B cell (primary cell): ENCODE measurements around the gene ELFN1. TPM values are rescaled to one million over a fixed set of nuclear protein-coding genes. Genes with fewer than 3 reads are reported as not detected.

Experiments
- ATAC-seq: fragments of 200-7000 bp; cut with Tn5 transposase; one replicate; pipeline ENCODE4 v1.10.0; 2021; ENCODE audit warnings: low read depth, mild to moderate bottlenecking, moderate number of reproducible peaks, moderate library complexity
- CTCF ChIA-PET: fragments of 350-600 bp; sonication (Branson Sonifier 250); formaldehyde crosslinking; loops from one replicate; lab custom pipeline; 2021; ENCODE audit warnings: antibody characterized with exemption, inconsistent platforms; lab: Charles Lee
- POLR2A ChIA-PET: fragments of 350-600 bp; sonication (Branson Sonifier 250); formaldehyde crosslinking; loops from one replicate; lab custom pipeline; 2021; ENCODE audit warnings: antibody characterized with exemption; lab: Charles Lee
- DNase-seq: peaks from one replicate; pipeline ENCODE4 v3.0.0; 2013
- H2AFZ ChIP-seq: 2 replicates; pipeline ENCODE4 v1.6.1; 2012; ENCODE audit warnings: mild to moderate bottlenecking, low read depth, low read length; ENCODE audit not compliant: insufficient read depth, poor library complexity, severe bottlenecking
- H3K27ac ChIP-seq, 2 donors: 1 replicate in 1 of 2; 2 replicates in 1 of 2; pipeline ENCODE4 v1.5.1; 2012 to 2013; ENCODE audit warnings: low read length in 2 of 2, mild to moderate bottlenecking in 2 of 2, moderate library complexity in 1 of 2
- H3K27me3 ChIP-seq, 4 experiments: fragments of 200-600 bp in 1 of 4; sonication (generic) in 1 of 4; replicated peaks in 1 of 4; 1 replicate in 2 of 4; 2 replicates in 2 of 4; pipeline versions ENCODE4 v1.6.1 to v1.7.0; 2013 to 2016; ENCODE audit warnings: low read length in 3 of 4, mild to moderate bottlenecking in 2 of 4, mixed read lengths in 1 of 4, moderate library complexity in 1 of 4; ENCODE audit not compliant: insufficient read depth in 4 of 4, control insufficient read depth in 3 of 4; ENCODE audit errors: control extremely low read depth in 1 of 4
- H3K36me3 ChIP-seq, 2 experiments: replicated peaks in 1 of 2; 1 replicate in 1 of 2; 2 replicates in 1 of 2; pipeline versions ENCODE4 v1.6.1 to v1.7.1; 2013; ENCODE audit warnings: low read length in 1 of 2; ENCODE audit not compliant: insufficient read depth in 2 of 2, control insufficient read depth in 1 of 2; ENCODE audit errors: control extremely low read depth in 1 of 2, extremely low read depth in 1 of 2
- H3K4me1 ChIP-seq, 2 donors: fragments of 200-600 bp in 1 of 2; sonication (generic) in 1 of 2; 1 replicate in 1 of 2; 2 replicates in 1 of 2; pipeline versions ENCODE4 v1.5.1 to v1.6.1; 2013 to 2017; ENCODE audit warnings: low read length in 2 of 2; ENCODE audit not compliant: control insufficient read depth in 2 of 2, insufficient read depth in 2 of 2
- H3K4me2 ChIP-seq: replicated peaks from 2 replicates; pipeline ENCODE3; 2012; ENCODE audit warnings: mild to moderate bottlenecking, low read depth, low read length; ENCODE audit not compliant: poor library complexity, severe bottlenecking
- H3K4me3 ChIP-seq, 5 experiments: fragments of 200-600 bp in 1 of 5; sonication (generic) in 1 of 5; 1 replicate in 3 of 5; 2 replicates in 2 of 5; pipeline versions ENCODE4 v1.5.1 to v1.7.0; 2011 to 2016; ENCODE audit warnings: low read length in 4 of 5, mild to moderate bottlenecking in 4 of 5, low read depth in 2 of 5, control low read depth in 1 of 5, moderate library complexity in 1 of 5; ENCODE audit not compliant: insufficient read depth in 1 of 5; ENCODE audit errors: control extremely low read depth in 1 of 5, extremely low read depth in 1 of 5
- H3K79me2 ChIP-seq: fragments of 200-600 bp; sonication (generic); one replicate; pipeline ENCODE4 v1.6.0; 2016; ENCODE audit warnings: low read length; ENCODE audit not compliant: control insufficient read depth, insufficient read depth
- H3K9ac ChIP-seq: fragments of 200-600 bp; sonication (generic); 2 replicates; pipeline ENCODE4 v1.6.1; 2017; ENCODE audit warnings: mild to moderate bottlenecking, low read length, moderate library complexity
- H3K9me3 ChIP-seq, 3 donors: one replicate each; pipeline versions ENCODE4 v1.6.1 to v1.7.1; 2013; ENCODE audit warnings: low read length in 2 of 3; ENCODE audit not compliant: control insufficient read depth in 2 of 3, insufficient read depth in 1 of 3; ENCODE audit errors: control extremely low read depth in 1 of 3
- H4K20me1 ChIP-seq: 2 replicates; pipeline ENCODE4 v1.6.0; 2012; ENCODE audit warnings: mild to moderate bottlenecking, low read length; ENCODE audit not compliant: insufficient read depth, control insufficient read depth, poor library complexity, severe bottlenecking
- H3K27ac Mint-ChIP-seq: one replicate; pipeline ENCODE4 v1.8.0; 2021; ENCODE audit warnings: mixed read lengths
- H3K27me3 Mint-ChIP-seq: one replicate; pipeline ENCODE4 v1.8.0; 2021; ENCODE audit warnings: mixed read lengths
- H3K4me1 Mint-ChIP-seq: one replicate; pipeline ENCODE4 v1.8.0; 2021; ENCODE audit warnings: mixed read lengths
- H3K4me3 Mint-ChIP-seq: one replicate; pipeline ENCODE4 v1.8.0; 2021; ENCODE audit warnings: mixed read lengths
- H3K9me3 Mint-ChIP-seq: one replicate; pipeline ENCODE4 v1.8.0; 2022; ENCODE audit warnings: mixed read lengths; ENCODE audit not compliant: insufficient read depth
- CTCF ChIP-seq: fragments of 200-600 bp; IDR thresholded peaks from one replicate; pipeline ENCODE4 v1.8.0; 2022; ENCODE audit warnings: antibody characterized with exemption, mild to moderate bottlenecking
- EZH2 ChIP-seq: IDR thresholded peaks from 2 replicates; pipeline ENCODE4 v1.6.1; 2012; ENCODE audit warnings: borderline replicate concordance, low read depth, mild to moderate bottlenecking, moderate library complexity, low read length; ENCODE audit not compliant: insufficient read depth, poor library complexity, severe bottlenecking
- WGBS: methylation state at CpG from one replicate; pipeline ENCODE4 v1.1.5; 2013; ENCODE audit warnings: missing lambda C conversion rate; ENCODE audit not compliant: insufficient coverage; 5-methylcytosine and 5-hydroxymethylcytosine counted together
- intact Hi-C: fragments of 100-400 bp; cut with micrococcal nuclease; formaldehyde crosslinking; loops from one replicate; pipeline ENCODE4 v1.10.0; 2022
- polyA plus RNA-seq: library from polyadenylated mRNA; depleted of rRNA; stranded (reverse); fragments of >200 nt; gene quantifications from 2 replicates; pipeline ENCODE4 v1.2.3, GENCODE V29; 2012
- total RNA-seq, 2 donors: library from RNA; stranded (reverse); fragments of 120-200 nt in 1 of 2; gene quantifications; 1 replicate in 1 of 2; 2 replicates in 1 of 2; pipeline versions ENCODE4 v1.2.3 to v1.2.4, GENCODE V29; 2013 to 2022

Gene ELFN1
- total and polyA plus RNA-seq, 2 donors (not counting 1 experiment from before 2014, with no cell fraction given): 0.12 TPM; not detected in 1

GRCh38 chr7:1713502-1714484 lies 43.7 kb downstream of the ELFN1 start:
- no peak overlapping the region for H3K4me2 ChIP-seq
- no peak for TF ChIP-seq CTCF
- intact Hi-C loops: no loop called here
- H3K36me3 ChIP-seq: no peaks in the 10 kb centered on the region
- peaks cover 2 to 41% (median 13%) of the 10 kb centered on the region in 3 donors for H3K9me3 ChIP-seq
- DNase-seq (no peak), ATAC-seq (no peak)
- ChIA-PET POLR2A (interaction anchor here (0.6 kb wide), 1 partner anchor 41 kb away, joined by 3 read pairs; no protein-coding TSS in a partner anchor), CTCF (no interaction called here)
- H3K4me1 ChIP-seq: no peaks in the 10 kb centered on the region
- H3K79me2 ChIP-seq: no peaks in the 10 kb centered on the region
- no peak overlapping the region for H3K4me3 ChIP-seq
- Mint-ChIP-seq H3K4me3 (no peak overlapping the region), H3K27me3 (peaks cover 17% of the 10 kb centered on the region), H3K27ac (no peak overlapping the region), H3K9me3 (peaks cover 2% of the 10 kb centered on the region), H3K4me1 (no peaks in the 10 kb centered on the region)
- no peaks in the 10 kb centered on the region for H4K20me1 ChIP-seq
- H3K27ac ChIP-seq: no peak overlapping the region
- no peak overlapping the region for H2AFZ ChIP-seq
- H3K27me3 ChIP-seq: peaks cover 0 to 12% (median 2%) of the 10 kb centered on the region in 4 experiments
- H3K9ac ChIP-seq: no peak overlapping the region
- WGBS: 81% methylated on average over 28 of the region's 33 CpGs

GRCh38 chr7:1714583-1715330 lies 44.7 kb downstream of the ELFN1 start:
- Histone ChIP-seq H3K27ac (no peak overlapping the region), H3K4me2 (no peak overlapping the region), H3K36me3 (no peaks in the 10 kb centered on the region), H4K20me1 (no peaks in the 10 kb centered on the region), H3K9me3 (peaks cover under 1 to 37% (median 5%) of the 10 kb centered on the region in 3 donors), H3K27me3 (peaks cover 0 to 12% (median 2%) of the 10 kb centered on the region in 4 experiments), H3K4me3 (no peak overlapping the region), H3K4me1 (no peaks in the 10 kb centered on the region), H3K79me2 (no peaks in the 10 kb centered on the region), H2AFZ (no peak overlapping the region), H3K9ac (no peak overlapping the region)
- POLR2A ChIA-PET: interaction anchor here (0.6 kb wide), 1 partner anchor 40 kb away, joined by 3 read pairs; no protein-coding TSS in a partner anchor
- TF ChIP-seq EZH2 (no peak), CTCF (no peak)
- Mint-ChIP-seq H3K9me3 (peaks cover 2% of the 10 kb centered on the region), H3K4me3 (no peak overlapping the region), H3K27ac (no peak overlapping the region), H3K27me3 (peaks cover 17% of the 10 kb centered on the region), H3K4me1 (no peaks in the 10 kb centered on the region)
- CTCF ChIA-PET: no interaction called here
- intact Hi-C loops: no loop called here
- DNase-seq: no peak
- no peak for ATAC-seq
- 90% methylated on average over 10 of the region's 11 CpGs for WGBS
